GM12878 (cell line): ENCODE results near the gene SCTR. TPM values are rescaled to one million over a fixed set of nuclear protein-coding genes. Genes with fewer than 3 reads are reported as not detected.

Experiments used
- ATAC-seq: fragments of 200-7000 bp; cut with Tn5 transposase; 3 replicates; pipeline ENCODE4 v1.9.1; 2020; ENCODE audit warnings: mild to moderate bottlenecking, moderate library complexity
- BruUV-seq: library from RNA; stranded (reverse); fragments of 400-500 nt; replicated peaks from 2 replicates; lab custom pipeline; 2021; lab: Mats Ljungman, UMichigan
- CTCF ChIA-PET: fragments of 300-600 bp; sonication (Branson Sonifier 250); formaldehyde crosslinking; extraction: SDS; loops from one replicate; lab custom pipeline; 2021; ENCODE audit warnings: inconsistent platforms; lab: Yijun Ruan, JAX
- POLR2A ChIA-PET: fragments of 350-600 bp; formaldehyde crosslinking; extraction: SDS; loops from one replicate; lab custom pipeline; 2021; ENCODE audit warnings: inconsistent platforms; lab: Charles Lee
- RAD21 ChIA-PET: fragments of 300-600 bp; sonication (Branson Sonifier 250); formaldehyde crosslinking; loops from one replicate; lab custom pipeline; 2023; ENCODE audit warnings: antibody characterized with exemption; ENCODE audit not compliant: unreplicated experiment; lab: Charles Lee
- SMC1A ChIA-PET: fragments of 300-600 bp; sonication (Branson Sonifier 250); formaldehyde crosslinking; loops from one replicate; lab custom pipeline; 2023; ENCODE audit not compliant: unreplicated experiment, uncharacterized antibody; lab: Charles Lee
- DNase-seq: peaks from one replicate; pipeline ENCODE4 v3.0.0-alpha.2; 2011; ENCODE audit warnings: low read depth, low spot score
- FAIRE-seq: peaks from 3 replicates; lab custom pipeline; 2011; peaks lifted over from hg19 to GRCh38; lab: Jason Lieb, UNC
- H2AFZ ChIP-seq: 2 replicates; pipeline ENCODE4 v1.6.0; 2011; ENCODE audit warnings: low read depth, low read length, control low read depth; ENCODE audit not compliant: control insufficient read depth
- H3K27ac ChIP-seq: 2 replicates; pipeline ENCODE4 v1.5.1; 2011; ENCODE audit warnings: control low read depth; ENCODE audit not compliant: control insufficient read depth, insufficient read depth
- H3K27me3 ChIP-seq, 2 experiments: replicated peaks in 1 of 2; 2 replicates each; pipeline versions ENCODE4 v1.6.0 to v1.6.1; 2011; ENCODE audit warnings: low read length in 1 of 2; ENCODE audit not compliant: control insufficient read depth in 2 of 2, insufficient read depth in 2 of 2
- H3K36me3 ChIP-seq, 2 experiments: 2 replicates each; pipeline ENCODE4 v1.5.1; 2011; ENCODE audit warnings: low read length in 1 of 2; ENCODE audit not compliant: control insufficient read depth in 2 of 2, insufficient read depth in 2 of 2
- H3K4me1 ChIP-seq: 2 replicates; pipeline ENCODE4 v1.6.1; 2011; ENCODE audit warnings: mild to moderate bottlenecking, low read length, moderate library complexity, mixed read lengths; ENCODE audit not compliant: control insufficient read depth, insufficient read depth
- H3K4me2 ChIP-seq: 2 replicates; pipeline ENCODE4 v1.6.0; 2011; ENCODE audit warnings: control low read depth; ENCODE audit not compliant: control insufficient read depth, insufficient read depth
- H3K4me3 ChIP-seq: fragments of 200-600 bp; sonication (generic); 2 replicates; pipeline ENCODE4 v1.5.1; 2016
- H3K79me2 ChIP-seq: 2 replicates; pipeline ENCODE4 v1.6.0; 2011; ENCODE audit warnings: low read length; ENCODE audit not compliant: control insufficient read depth, insufficient read depth
- H3K9ac ChIP-seq: 2 replicates; pipeline ENCODE4 v1.8.0; 2011; ENCODE audit warnings: low read length, control low read depth, mixed read lengths; ENCODE audit not compliant: control insufficient read depth, insufficient read depth
- H3K9me3 ChIP-seq: replicated peaks from 3 replicates; pipeline ENCODE4 v1.5.1; 2011; ENCODE audit warnings: mild to moderate bottlenecking, low read length; ENCODE audit not compliant: control insufficient read depth, insufficient read depth
- H4K20me1 ChIP-seq: 2 replicates; pipeline ENCODE4 v1.6.0; 2011; ENCODE audit not compliant: control insufficient read depth, insufficient read depth
- CTCF ChIP-seq, 3 experiments: IDR thresholded peaks in 2 of 3; conservative IDR thresholded peaks in 1 of 3; 2 replicates each; pipeline ENCODE4 v1.5.1; 2011; ENCODE audit warnings: low read depth in 3 of 3, low read length in 3 of 3, mild to moderate bottlenecking in 3 of 3, control low read depth in 2 of 3, moderate library complexity in 2 of 3, inconsistent platforms in 1 of 3, mixed read lengths in 1 of 3; ENCODE audit not compliant: control insufficient read depth in 2 of 3, insufficient read depth in 1 of 3; ENCODE audit errors: extremely low read depth in 1 of 3
- MTA3 ChIP-seq: IDR thresholded peaks from 2 replicates; pipeline ENCODE4 v1.6.1; 2012; ENCODE audit warnings: low read length, inconsistent platforms, borderline replicate concordance
- NKRF ChIP-seq: fragments of 450-650 bp; conservative IDR thresholded peaks from 2 replicates; pipeline ENCODE4 v1.6.1; 2017; ENCODE audit warnings: mild to moderate bottlenecking, moderate library complexity
- RAD21 ChIP-seq: IDR thresholded peaks from 2 replicates; pipeline ENCODE4 v1.6.1; 2011; ENCODE audit warnings: mild to moderate bottlenecking, low read depth, low read length, moderate library complexity; ENCODE audit not compliant: insufficient read depth
- SMAD1 ChIP-seq: fragments of 450-650 bp; IDR thresholded peaks from 2 replicates; pipeline ENCODE4 v1.6.1; 2018; ENCODE audit warnings: mild to moderate bottlenecking, low read depth; ENCODE audit not compliant: partially characterized antibody
- SMARCA5 ChIP-seq: fragments of 450-650 bp; IDR thresholded peaks from 2 replicates; pipeline ENCODE4 v1.6.1; 2017; ENCODE audit warnings: mild to moderate bottlenecking
- USF1 ChIP-seq: IDR thresholded peaks from 2 replicates; pipeline ENCODE4 v1.6.1; 2011; ENCODE audit warnings: borderline replicate concordance, low read depth, mild to moderate bottlenecking, moderate library complexity, mixed read lengths, low read length; ENCODE audit not compliant: insufficient read depth; ENCODE audit errors: extremely low read length
- WRNIP1 ChIP-seq: IDR thresholded peaks from 2 replicates; pipeline ENCODE4 v1.6.1; 2011; ENCODE audit warnings: low read depth, low read length, improper control_type of control experiment, borderline replicate concordance
- YY1 ChIP-seq: IDR thresholded peaks from 2 replicates; pipeline ENCODE4 v1.6.1; 2011; ENCODE audit warnings: low read depth, mild to moderate bottlenecking, low read length
- ZNF687 ChIP-seq: fragments of 450-650 bp; IDR thresholded peaks from 2 replicates; pipeline ENCODE4 v1.6.1; 2017; ENCODE audit warnings: mild to moderate bottlenecking, moderate library complexity
- WGBS: methylation state at CpG from one replicate; pipeline ENCODE4 v1.1.6; 2016; ENCODE audit warnings: low lambda C conversion rate; ENCODE audit not compliant: insufficient replicate concordance, insufficient coverage; ENCODE audit errors: missing lambda C conversion rate; 5-methylcytosine and 5-hydroxymethylcytosine counted together
- in situ Hi-C: fragments of 300-500 bp; cut with MboI; formaldehyde crosslinking; loops from 9 replicates; pipeline ENCODE4 v1.14.3; 2018; ENCODE audit warnings: mixed read lengths
- intact Hi-C: fragments of 100-400 bp; cut with micrococcal nuclease; formaldehyde crosslinking; loops from one replicate; pipeline ENCODE4 v1.14.2; 2022; ENCODE audit not compliant: unreplicated experiment
- polyA plus RNA-seq, 11 experiments: library from polyadenylated mRNA; depleted of rRNA in 4 of 11; unstranded in 6 of 11; stranded (reverse) in 5 of 11; fragments of >200 nt; fragmentation: Nextera tagmentation in 4 of 11; fragmentation: Illumina TruSeq in 1 of 11; extraction: Ambion mirVana in 4 of 11; extraction: Trizol in 1 of 11; gene quantifications; 1 replicate in 1 of 11; 2 replicates in 10 of 11; pipeline versions ENCODE4 v1.2.1 to v1.2.3, GENCODE V29; 2011 to 2016; ENCODE audit warnings: inconsistent platforms in 2 of 11, missing spikeins in 2 of 11, low read depth in 1 of 11
- total RNA-seq, 4 experiments: library from RNA; depleted of rRNA in 3 of 4; stranded (reverse); fragments of >200 nt in 3 of 4; fragmentation: Illumina TruSeq in 1 of 4; extraction: Trizol in 1 of 4; gene quantifications; 2 replicates each; pipeline versions ENCODE4 v1.2.1 to v1.2.3, GENCODE V29; 2013 to 2021

The SCTR gene
- total and polyA plus RNA-seq, 10 of the 15 experiments (the other 5 are each of a cell fraction or from before 2014, with no cell fraction given), result 0.26 TPM; not detected in 9

- TF ChIP-seq NKRF (no peak), SMAD1 (no peak)
Observed at GRCh38 chr2:119408221-119408619, 116.1 kb downstream of the SCTR start (continued).

- Histone ChIP-seq H3K4me1 (no peaks in the 10 kb centered on the region), H3K79me2 (no peaks in the 10 kb centered on the region), H3K9ac (no peak overlapping the region), H2AFZ (no peak overlapping the region), H3K27me3 (no peaks in the 10 kb centered on the region), H3K9me3 (no peaks in the 10 kb centered on the region), H3K27ac (no peak overlapping the region), H3K4me3 (no peak overlapping the region), H3K36me3 (no peaks in the 10 kb centered on the region), H4K20me1 (no peaks in the 10 kb centered on the region), H3K4me2 (no peak overlapping the region)
- intact Hi-C loops (loop anchor here (1.0 to 5.0 kb wide), 3 partner anchors 69 to 253 kb away; no protein-coding TSS in a partner anchor), in situ Hi-C loops (no loop called here)
- no TSS peak for BruUV-seq
- FAIRE-seq (peak; percentile 91), ATAC-seq (peak; percentile 91), DNase-seq (peak; percentile 32)
- WGBS, result 50% methylated on average over 7 of the region's 7 CpGs
- RAD21 ChIA-PET, result interaction anchor here (1.1 to 7.3 kb wide), 2 partner anchors 28 to 68 kb away, joined by 3 to 75 read pairs; no protein-coding TSS in a partner anchor
- SMC1A ChIA-PET, result interaction anchor here (0.6 to 4.6 kb wide), 5 partner anchors 42 to 522 kb away, joined by 3 to 62 read pairs (median 5); no protein-coding TSS in a partner anchor
- POLR2A ChIA-PET, result no interaction called here
- CTCF ChIA-PET, result interaction anchor here (0.7 to 10.3 kb wide), 7 partner anchors 17 to 79 kb away, joined by 3 to 187 read pairs (median 4); no protein-coding TSS in a partner anchor
- TF ChIP-seq SMARCA5, result 0 out of 2 replicates have a peak, but pooled peaks have one; percentile 32
- no peak for TF ChIP-seq ZNF687
- 0 out of 2 replicates have a peak, but pooled peaks have one; percentile 20 for TF ChIP-seq WRNIP1
- no peak for TF ChIP-seq USF1
- peak; percentile 83 for TF ChIP-seq RAD21
- TF ChIP-seq CTCF (IDR thresholded peaks at IDR 0.05 in 2 of 3, conservative IDR thresholded peaks at IDR 0.05 in 1 of 3; ENCODE audit: control insufficient read depth in 2 of 3, extremely low read depth in 1 of 3, insufficient read depth in 1 of 3, low read depth in 3 of 3, low read length in 3 of 3), result peak; percentile 67 to 88 (median 73)
- TF ChIP-seq YY1, result peak; percentile 47; the same call in 1 of the 2 replicates
- no peak for TF ChIP-seq MTA3
Observed at GRCh38 chr2:119407430-119408220, 116.7 kb downstream of the SCTR start.
